OCI-LY7 (cell line): ENCODE results near the gene ENAH. TPM values are rescaled to one million over a fixed set of nuclear protein-coding genes. Genes with fewer than 3 reads are reported as not detected.

Experiments
- BruUV-seq: library from RNA; stranded (reverse); fragments of 400-500 nt; replicated peaks from 2 replicates; lab custom pipeline; 2021; lab: Mats Ljungman, UMichigan
- CTCF ChIA-PET: fragments of 300-600 bp; sonication (Branson Sonifier 250); formaldehyde crosslinking; loops from one replicate; lab custom pipeline; 2022; ENCODE audit warnings: antibody characterized with exemption; ENCODE audit not compliant: unreplicated experiment; lab: Charles Lee
- POLR2A ChIA-PET: fragments of 300-600 bp; sonication (Branson Sonifier 250); formaldehyde crosslinking; loops from one replicate; lab custom pipeline; 2022; ENCODE audit warnings: antibody characterized with exemption; lab: Charles Lee
- DNase-seq: peaks from one replicate; pipeline ENCODE4 v3.0.0-alpha.2; 2015; ENCODE audit warnings: low spot score
- H2AFZ ChIP-seq: fragments of 200-600 bp; sonication (generic), shearing (Covaris generic); 2 replicates; pipeline ENCODE4 v1.6.1; 2014; ENCODE audit warnings: mild to moderate bottlenecking, antibody characterized with exemption, low read length, moderate library complexity
- H3K27ac ChIP-seq: fragments of 200-600 bp; sonication (generic); 2 replicates; pipeline ENCODE4 v1.5.1; 2014; ENCODE audit warnings: mixed run types, low read depth, mild to moderate bottlenecking, moderate library complexity, low read length, inconsistent platforms; ENCODE audit not compliant: poor library complexity, severe bottlenecking
- H3K36me3 ChIP-seq: fragments of 200-600 bp; sonication (generic); 2 replicates; pipeline ENCODE4 v1.6.1; 2014; ENCODE audit warnings: mild to moderate bottlenecking, antibody characterized with exemption, low read length, moderate library complexity, mixed read lengths; ENCODE audit not compliant: insufficient read depth
- H3K4me1 ChIP-seq: fragments of 200-600 bp; sonication (generic); 2 replicates; pipeline ENCODE4 v1.5.1; 2014; ENCODE audit warnings: mild to moderate bottlenecking, low read length; ENCODE audit not compliant: insufficient read depth, poor library complexity, severe bottlenecking
- H3K4me2 ChIP-seq: fragments of 200-600 bp; sonication (generic); 2 replicates; pipeline ENCODE4 v1.6.1; 2014; ENCODE audit warnings: mild to moderate bottlenecking, low read length
- H3K4me3 ChIP-seq: fragments of 200-600 bp; sonication (generic); 2 replicates; pipeline ENCODE4 v1.5.1; 2014; ENCODE audit warnings: mild to moderate bottlenecking, low read depth, low read length; ENCODE audit not compliant: poor library complexity, severe bottlenecking
- H3K79me2 ChIP-seq: fragments of 200-600 bp; sonication (generic); 2 replicates; pipeline ENCODE4 v1.6.1; 2016; ENCODE audit warnings: low read depth, mild to moderate bottlenecking, low read length, moderate library complexity, mixed read lengths; ENCODE audit not compliant: insufficient read depth
- H3K9me2 ChIP-seq: fragments of 200-600 bp; sonication (generic); 2 replicates; pipeline ENCODE4 v1.6.1; 2016; ENCODE audit warnings: mild to moderate bottlenecking, low read length, mixed read lengths; ENCODE audit not compliant: insufficient read depth
- H3K9me3 ChIP-seq: fragments of 200-600 bp; sonication (generic); 2 replicates; pipeline ENCODE4 v1.6.1; 2014; ENCODE audit warnings: mild to moderate bottlenecking, mixed run types, low read length, mixed read lengths
- H4K20me1 ChIP-seq: fragments of 200-600 bp; sonication (generic); 2 replicates; pipeline ENCODE4 v1.6.1; 2014; ENCODE audit warnings: mild to moderate bottlenecking, antibody characterized with exemption, low read length, moderate library complexity, mixed read lengths; ENCODE audit not compliant: insufficient read depth
- CTCF ChIP-seq: fragments of 200-600 bp; sonication (generic); conservative IDR thresholded peaks from 2 replicates; pipeline ENCODE4 v1.5.1; 2014; ENCODE audit warnings: mild to moderate bottlenecking, antibody characterized with exemption, low read length, moderate library complexity, mixed read lengths
- EZH2phosphoT487 ChIP-seq: fragments of 200-600 bp; sonication (generic); IDR thresholded peaks from 2 replicates; pipeline ENCODE4 v1.6.1; 2018; ENCODE audit warnings: low read depth, borderline replicate concordance, mild to moderate bottlenecking, mixed run types, antibody characterized with exemption, low read length, moderate library complexity, mixed read lengths
- intact Hi-C: fragments of 100-400 bp; cut with micrococcal nuclease; formaldehyde crosslinking; loops from one replicate; pipeline ENCODE4 v1.10.0; 2022; ENCODE audit not compliant: unreplicated experiment
- total RNA-seq, 2 experiments: library from RNA; depleted of rRNA in 1 of 2; stranded (reverse); fragments of >200 nt in 1 of 2; shearing (Covaris generic) in 1 of 2; gene quantifications; 2 replicates each; pipeline ENCODE4 v1.2.3, GENCODE V29; 2014 to 2022

Gene ENAH
- total RNA-seq, 2 experiments from 2014 or later: 4.6 to 18.1 TPM

- ChIA-PET CTCF (interaction anchor here (0.6 kb wide), 1 partner anchor 10 kb away, joined by 4 read pairs; no protein-coding TSS in a partner anchor), POLR2A (interaction anchor here (1.1 to 1.6 kb wide), 3 partner anchors 10 to 23 kb away, joined by 3 to 5 read pairs (median 4); partner anchors contain the start of gene LBR)
- no peak overlapping the region for H3K4me3 ChIP-seq
- H3K4me2 ChIP-seq: no peak overlapping the region
- H3K79me2 ChIP-seq: no peaks in the 10 kb centered on the region
- no TSS peak for BruUV-seq
- H3K36me3 ChIP-seq: no peaks in the 10 kb centered on the region
- DNase-seq: no peak
- no peak overlapping the region for H3K27ac ChIP-seq
- H2AFZ ChIP-seq: no peak overlapping the region
- no peaks in the 10 kb centered on the region for H3K9me3 ChIP-seq
- peaks cover 29% of the 10 kb centered on the region for H3K4me1 ChIP-seq
- TF ChIP-seq EZH2phosphoT487 (no peak), CTCF (no peak)
- intact Hi-C loops: no loop called here
- H3K9me2 ChIP-seq: no peaks in the 10 kb centered on the region
- H4K20me1 ChIP-seq: no peaks in the 10 kb centered on the region
Measured at GRCh38 chr1:225451340-225451739, 201.6 kb downstream of the ENAH start.

GRCh38 chr1:225450491-225451191, 202.3 kb downstream of the ENAH start:
- H3K79me2 ChIP-seq: no peaks in the 10 kb centered on the region
- BruUV-seq: no TSS peak
- DNase-seq: no peak
- H3K9me2 ChIP-seq: no peaks in the 10 kb centered on the region
- no peak overlapping the region for H3K27ac ChIP-seq
- peaks cover 36% of the 10 kb centered on the region for H3K4me1 ChIP-seq
- TF ChIP-seq CTCF (no peak), EZH2phosphoT487 (no peak)
- no peak overlapping the region for H2AFZ ChIP-seq
- ChIA-PET POLR2A (interaction anchor here (0.6 to 1.6 kb wide), 4 partner anchors 12 to 67 kb away, joined by 4 to 7 read pairs (median 5); partner anchors contain the start of gene LBR), CTCF (interaction anchor here (0.6 to 1.1 kb wide), 2 partner anchors 10 to 11 kb away, joined by 4 read pairs; no protein-coding TSS in a partner anchor)
- intact Hi-C loops: no loop called here
- H3K4me2 ChIP-seq: no peak overlapping the region
- H4K20me1 ChIP-seq: no peaks in the 10 kb centered on the region
- H3K36me3 ChIP-seq: no peaks in the 10 kb centered on the region
- H3K4me3 ChIP-seq: no peak overlapping the region
- no peaks in the 10 kb centered on the region for H3K9me3 ChIP-seq

GRCh38 chr1:225449774-225450173, 203.1 kb downstream of the ENAH start:
- no peak for DNase-seq
- CTCF ChIA-PET: interaction anchor here (1.1 kb wide), 1 partner anchor 9 kb away, joined by 4 read pairs; no protein-coding TSS in a partner anchor
- no peak overlapping the region for H3K27ac ChIP-seq
- H3K36me3 ChIP-seq: no peaks in the 10 kb centered on the region
- H3K9me2 ChIP-seq: no peaks in the 10 kb centered on the region
- no peak overlapping the region for H3K4me2 ChIP-seq
- no peak overlapping the region for H2AFZ ChIP-seq
- no peaks in the 10 kb centered on the region for H3K79me2 ChIP-seq
- no peaks in the 10 kb centered on the region for H3K9me3 ChIP-seq
- H3K4me3 ChIP-seq: no peak overlapping the region
- BruUV-seq: no TSS peak
- peaks cover 43% of the 10 kb centered on the region for H3K4me1 ChIP-seq
- intact Hi-C loops: no loop called here
- POLR2A ChIA-PET: interaction anchor here (0.7 to 6.4 kb wide), 3 partner anchors 13 to 19 kb away, joined by 5 to 49 read pairs (median 7); no protein-coding TSS in a partner anchor
- no peaks in the 10 kb centered on the region for H4K20me1 ChIP-seq
- TF ChIP-seq EZH2phosphoT487 (no peak), CTCF (no peak)
